Measurements from ENCODE around the gene SLIT3. TPM values are rescaled to one million over a fixed set of nuclear protein-coding genes. Genes with fewer than 3 reads are reported as not detected.

SLIT3 gene
- total and polyA plus RNA-seq, 9 of the 15 experiments (the other 6 are each of a cell fraction or from before 2014, with no cell fraction given): 0.01 to 0.04 TPM; not detected in 7

- Histone ChIP-seq H3K36me3 (ENCODE audit: control insufficient read depth, insufficient read depth, low read length) (no peaks in the 10 kb centered on the region), H3K27me3 (ENCODE audit: control insufficient read depth in 2 of 2, insufficient read depth in 2 of 2, low read length in 2 of 2) (peaks cover 8 to 24% of the 10 kb centered on the region in 2 experiments; a peak in 3 of 5 replicates), H3K79me2 (ENCODE audit: control insufficient read depth, insufficient read depth, low read length) (no peaks in the 10 kb centered on the region), H3K4me1 (replicated peaks in 1 of 2; ENCODE audit: control insufficient read depth in 2 of 2, insufficient read depth in 2 of 2, low read length in 2 of 2) (peaks cover 5 to 11% of the 10 kb centered on the region in 2 experiments; a peak in 4 of 5 replicates), H3K9ac (ENCODE audit: insufficient read depth in 1 of 2, low read depth in 2 of 2, low read length in 2 of 2) (no peak overlapping the region), H3K4me3 (no peak overlapping the region), H3K9me1 (ENCODE audit: control insufficient read depth, insufficient read depth, low read length) (no peaks in the 10 kb centered on the region), H2AFZ (ENCODE audit: low read depth, low read length) (no peak overlapping the region), H3K4me2 (ENCODE audit: insufficient read depth, low read length) (no peak overlapping the region), H3K27ac (ENCODE audit: extremely low read depth, low read depth, low read length) (no peak overlapping the region), H4K20me1 (replicated peaks; ENCODE audit: control insufficient read depth, insufficient read depth, low read length) (no peaks in the 10 kb centered on the region), H3K9me3 (replicated peaks; ENCODE audit: control insufficient read depth, insufficient read depth, low read depth, low read length) (no peaks in the 10 kb centered on the region)
- ChIA-PET CTCF (ENCODE audit: low intra/inter-chr PET ratio) (no interaction called here), POLR2A (no interaction called here)
- BruUV-seq (replicated peaks): no TSS peak
- no peak for TF ChIP-seq MEIS2 (IDR thresholded peaks at IDR 0.05; ENCODE audit: partially characterized antibody)
- TF ChIP-seq EWSR1 (IDR thresholded peaks at IDR 0.05; ENCODE audit: borderline replicate concordance, low read depth, partially characterized antibody): no peak
- DNase-seq (ENCODE audit: extremely low read depth in 1 of 4, low spot score in 3 of 4): no peak
- intact Hi-C loops (cut with micrococcal nuclease) (loop anchor here (10.0 kb wide), 1 partner anchor 186 kb away; no protein-coding TSS in a partner anchor), in situ Hi-C loops (cut with MboI) (no loop called here)
- no peak for ATAC-seq
- WGBS (ENCODE audit: insufficient coverage, low coverage, missing lambda C conversion rate): 0% methylated on average over 2 of the region's 2 CpGs
- no peak for FAIRE-seq
Measured at GRCh38 chr5:168689260-168689659, 611.7 kb downstream of the SLIT3 start.

GRCh38 chr5:168686837-168687236 is 614.1 kb downstream of the SLIT3 start:
- 4% methylated on average over 7 of the region's 7 CpGs for WGBS (ENCODE audit: insufficient coverage, low coverage, missing lambda C conversion rate)
- H3K27me3 ChIP-seq (ENCODE audit: control insufficient read depth in 2 of 2, insufficient read depth in 2 of 2, low read length in 2 of 2): peaks cover 8 to 24% of the 10 kb centered on the region in 2 experiments; a peak in 3 of 5 replicates
- ChIA-PET CTCF (ENCODE audit: low intra/inter-chr PET ratio) (no interaction called here), POLR2A (interaction anchor here (0.7 kb wide), 1 partner anchor 8 kb away, joined by 3 read pairs; no protein-coding TSS in a partner anchor)
- H3K9ac ChIP-seq (ENCODE audit: insufficient read depth in 1 of 2, low read depth in 2 of 2, low read length in 2 of 2): no peak overlapping the region
- H4K20me1 ChIP-seq (replicated peaks; ENCODE audit: control insufficient read depth, insufficient read depth, low read length): no peaks in the 10 kb centered on the region
- ATAC-seq (no peak), FAIRE-seq (no peak), DNase-seq (ENCODE audit: extremely low read depth in 1 of 4, low spot score in 3 of 4) (no peak)
- TF ChIP-seq JUNB (CRISPR knock-in tag; conservative IDR thresholded peaks at IDR 0.05) (no peak), PRMT5 (CRISPR knock-in tag; IDR thresholded peaks at IDR 0.05) (no peak), HMG20A (CRISPR knock-in tag; conservative IDR thresholded peaks at IDR 0.05) (no peak), ZNF217 (CRISPR knock-in tag; IDR thresholded peaks at IDR 0.05) (no peak), TBL1XR1 (IDR thresholded peaks at IDR 0.05; ENCODE audit: low read length in 2 of 2) (no peak)
- intact Hi-C loops (cut with micrococcal nuclease): loop anchor here (10.0 kb wide), 1 partner anchor 188 kb away; no protein-coding TSS in a partner anchor
- H2AFZ ChIP-seq (ENCODE audit: low read depth, low read length): no peak overlapping the region
- H3K36me3 ChIP-seq (ENCODE audit: control insufficient read depth, insufficient read depth, low read length): no peaks in the 10 kb centered on the region
- H3K4me2 ChIP-seq (ENCODE audit: insufficient read depth, low read length): no peak overlapping the region
- no peaks in the 10 kb centered on the region for H3K79me2 ChIP-seq (ENCODE audit: control insufficient read depth, insufficient read depth, low read length)
- no peaks in the 10 kb centered on the region for H3K9me1 ChIP-seq (ENCODE audit: control insufficient read depth, insufficient read depth, low read length)
- in situ Hi-C loops (cut with MboI): no loop called here
- no peak overlapping the region for H3K4me3 ChIP-seq
- BruUV-seq (replicated peaks): no TSS peak
- H3K9me3 ChIP-seq (replicated peaks; ENCODE audit: control insufficient read depth, insufficient read depth, low read depth, low read length): no peaks in the 10 kb centered on the region
- H3K27ac ChIP-seq (ENCODE audit: extremely low read depth, low read depth, low read length): no peak overlapping the region
- no peaks in the 10 kb centered on the region; a peak in 1 of 5 replicates for H3K4me1 ChIP-seq (replicated peaks in 1 of 2; ENCODE audit: control insufficient read depth in 2 of 2, insufficient read depth in 2 of 2, low read length in 2 of 2)
